HCT116 (cell line): ENCODE measurements around the gene CCL20. TPM values are rescaled to one million over a fixed set of nuclear protein-coding genes. Genes with fewer than 3 reads are reported as not detected.

ENCODE experiments used
- ATAC-seq: fragments of 200-7000 bp; cut with Tn5 transposase; 2 replicates; pipeline ENCODE4 v1.9.1; 2020; ENCODE audit warnings: mild to moderate bottlenecking, moderate library complexity
- BruUV-seq: library from RNA; stranded (reverse); fragments of 400-500 nt; replicated peaks from 2 replicates; lab custom pipeline; 2021; lab: Mats Ljungman, UMichigan
- CTCF ChIA-PET: fragments of 300-600 bp; sonication (Branson Sonifier 250); formaldehyde crosslinking; loops from one replicate; lab custom pipeline; 2021; ENCODE audit warnings: antibody characterized with exemption; lab: Charles Lee
- POLR2A ChIA-PET: fragments of 300-600, 350-600 bp; sonication (Branson Sonifier 250); formaldehyde crosslinking; loops from one replicate; lab custom pipeline; 2021; ENCODE audit warnings: antibody characterized with exemption; lab: Charles Lee
- RAD21 ChIA-PET, 2 experiments: fragments of 300-600 bp; sonication (Branson Sonifier 250); formaldehyde crosslinking; loops; one replicate each; lab custom pipeline; 2023; ENCODE audit warnings: low total read pairs in 2 of 2; ENCODE audit not compliant: uncharacterized antibody in 2 of 2, unreplicated experiment in 2 of 2, low non-redundant PET in 1 of 2; lab: Charles Lee
- DNase-seq: peaks from one replicate; pipeline ENCODE4 v3.0.0-alpha.2; 2010; ENCODE audit warnings: low read depth, low spot score
- H2AFZ ChIP-seq: fragments of 200-600 bp; shearing (Covaris generic), sonication (generic); 2 replicates; pipeline ENCODE4 v1.6.1; 2017; ENCODE audit warnings: low read depth, mixed run types, mixed read lengths, antibody characterized with exemption, low read length; ENCODE audit not compliant: poor library complexity, severe bottlenecking
- H3K27ac ChIP-seq: 2 replicates; pipeline ENCODE4 v1.5.1; 2012; ENCODE audit warnings: low read depth, low read length
- H3K27me3 ChIP-seq: fragments of 200-600 bp; sonication (generic); 2 replicates; pipeline ENCODE4 v1.6.1; 2016; ENCODE audit warnings: mixed run types, low read length, mixed read lengths; ENCODE audit not compliant: insufficient read depth
- H3K36me3 ChIP-seq, 2 experiments: fragments of 200-500 bp in 1 of 2; fragments of 200-600 bp in 1 of 2; sonication (Bioruptor generic) in 1 of 2; sonication (generic) in 1 of 2; 2 replicates each; pipeline versions ENCODE4 v1.5.1 to v1.6.1; 2014 to 2016; ENCODE audit warnings: low read length in 2 of 2, inconsistent platforms in 1 of 2, mixed read lengths in 1 of 2, mixed run types in 1 of 2; ENCODE audit not compliant: insufficient read depth in 2 of 2, control insufficient read depth in 1 of 2
- H3K4me1 ChIP-seq, 2 experiments: fragments of 200-600 bp in 1 of 2; sonication (generic) in 1 of 2; 2 replicates each; pipeline versions ENCODE4 v1.5.1 to v1.6.1; 2012 to 2017; ENCODE audit warnings: low read length in 2 of 2, inconsistent platforms in 1 of 2, mild to moderate bottlenecking in 1 of 2, mixed read lengths in 1 of 2, mixed run types in 1 of 2, moderate library complexity in 1 of 2; ENCODE audit not compliant: insufficient read depth in 2 of 2, control insufficient read depth in 1 of 2
- H3K4me2 ChIP-seq: fragments of 200-600 bp; sonication (generic); 2 replicates; pipeline ENCODE4 v1.6.1; 2017; ENCODE audit warnings: mixed run types, low read length, mixed read lengths
- H3K4me3 ChIP-seq, 2 experiments: fragments of 200-600 bp in 1 of 2; sonication (generic) in 1 of 2; replicated peaks in 1 of 2; 2 replicates each; pipeline ENCODE4 v1.5.1; 2011 to 2016; ENCODE audit warnings: low read length in 2 of 2, control low read depth in 1 of 2, low read depth in 1 of 2, mild to moderate bottlenecking in 1 of 2, mixed read lengths in 1 of 2, mixed run types in 1 of 2
- H3K79me2 ChIP-seq: fragments of 200-600 bp; sonication (generic); 2 replicates; pipeline ENCODE4 v1.6.1; 2017; ENCODE audit warnings: mild to moderate bottlenecking, mixed run types, low read length, moderate library complexity, mixed read lengths; ENCODE audit not compliant: insufficient read depth
- H3K9ac ChIP-seq: fragments of 200-600 bp; sonication (generic); 2 replicates; pipeline ENCODE4 v1.6.1; 2016; ENCODE audit warnings: low read length, mixed read lengths
- H3K9me2 ChIP-seq: fragments of 200-600 bp; sonication (generic), shearing (Covaris generic); 2 replicates; pipeline ENCODE4 v1.6.1; 2017; ENCODE audit warnings: mixed run types, mild to moderate bottlenecking, moderate library complexity; ENCODE audit not compliant: insufficient read depth
- H3K9me3 ChIP-seq, 2 experiments: fragments of 200-500 bp in 1 of 2; fragments of 200-600 bp in 1 of 2; sonication (Bioruptor generic) in 1 of 2; sonication (generic) in 1 of 2; 2 replicates each; pipeline ENCODE4 v1.6.1; 2014 to 2017; ENCODE audit warnings: low read length in 2 of 2, mixed read lengths in 2 of 2, inconsistent platforms in 1 of 2, low read depth in 1 of 2, mild to moderate bottlenecking in 1 of 2, mixed run types in 1 of 2, moderate library complexity in 1 of 2; ENCODE audit not compliant: control insufficient read depth in 1 of 2, insufficient read depth in 1 of 2
- H4K20me1 ChIP-seq: fragments of 200-600 bp; sonication (generic), shearing (Covaris generic); 2 replicates; pipeline ENCODE4 v1.6.1; 2017; ENCODE audit warnings: mixed run types, mild to moderate bottlenecking, moderate library complexity; ENCODE audit not compliant: insufficient read depth
- ATF3 ChIP-seq: IDR thresholded peaks from 2 replicates; pipeline ENCODE4 v1.6.1; 2012
- CBX3 ChIP-seq: IDR thresholded peaks from 2 replicates; pipeline ENCODE4 v1.6.1; 2012; ENCODE audit warnings: low read depth
- CTCF ChIP-seq, 3 experiments: fragments of 200-600 bp in 1 of 3; sonication (generic) in 1 of 3; IDR thresholded peaks in 2 of 3; conservative IDR thresholded peaks in 1 of 3; 2 replicates each; pipeline ENCODE4 v1.5.1; 2012 to 2017; ENCODE audit warnings: low read depth in 2 of 3, low read length in 2 of 3, antibody characterized with exemption in 1 of 3, borderline replicate concordance in 1 of 3, control low read depth in 1 of 3, mild to moderate bottlenecking in 1 of 3, mixed read lengths in 1 of 3, mixed run types in 1 of 3, moderate library complexity in 1 of 3; ENCODE audit not compliant: insufficient read depth in 1 of 3
- EGR1 ChIP-seq: IDR thresholded peaks from 2 replicates; pipeline ENCODE4 v1.6.1; 2012; ENCODE audit warnings: low read depth
- EZH2 ChIP-seq: fragments of 200-600 bp; sonication (generic); IDR thresholded peaks from 2 replicates; pipeline ENCODE4 v1.6.1; 2017; ENCODE audit warnings: antibody characterized with exemption, mixed run types
- EZH2phosphoT487 ChIP-seq: fragments of 200-600 bp; IDR thresholded peaks from 2 replicates; pipeline ENCODE4 v1.6.1; 2018; ENCODE audit warnings: antibody characterized with exemption, borderline replicate concordance
- FOSL1 ChIP-seq: IDR thresholded peaks from 2 replicates; pipeline ENCODE4 v1.6.1; 2012; ENCODE audit warnings: low read depth
- JUND ChIP-seq: IDR thresholded peaks from 2 replicates; pipeline ENCODE4 v1.6.1; 2012
- POLR2A ChIP-seq: IDR thresholded peaks from 2 replicates; pipeline ENCODE4 v1.7.0; 2011; ENCODE audit warnings: borderline replicate concordance; ENCODE audit not compliant: insufficient read depth, insufficient read length; ENCODE audit errors: extremely low read depth
- RAD21 ChIP-seq: IDR thresholded peaks from 2 replicates; pipeline ENCODE4 v1.6.1; 2012; ENCODE audit warnings: low read depth, mild to moderate bottlenecking
- REST ChIP-seq: IDR thresholded peaks from 2 replicates; pipeline ENCODE4 v1.6.1; 2012; ENCODE audit warnings: low read depth
- SIN3A ChIP-seq: IDR thresholded peaks from 2 replicates; pipeline ENCODE4 v1.6.1; 2012; ENCODE audit warnings: low read depth
- TCF7L2 ChIP-seq: IDR thresholded peaks from 2 replicates; pipeline ENCODE4 v1.7.0; 2011; ENCODE audit warnings: borderline replicate concordance, inconsistent platforms; ENCODE audit not compliant: insufficient read depth, insufficient read length; ENCODE audit errors: extremely low read depth
- YY1 ChIP-seq: IDR thresholded peaks from 2 replicates; pipeline ENCODE4 v1.6.1; 2011; ENCODE audit warnings: low read length, low read depth, moderate library complexity, mild to moderate bottlenecking; ENCODE audit not compliant: insufficient replicate concordance; ENCODE audit errors: extremely low read depth
- ZFX ChIP-seq: fragments of 450-650 bp; IDR thresholded peaks from 2 replicates; pipeline ENCODE4 v1.6.1; 2017
- ZNF274 ChIP-seq: fragments of 200-500 bp; sonication (Bioruptor generic); IDR thresholded peaks from 2 replicates; pipeline ENCODE4 v1.6.1; 2014; ENCODE audit warnings: mild to moderate bottlenecking, low read depth, low read length, inconsistent platforms
- intact Hi-C: fragments of 100-400 bp; cut with micrococcal nuclease; formaldehyde crosslinking; loops from 2 replicates; pipeline ENCODE4 v1.10.0; 2022
- total RNA-seq: library from RNA; stranded (reverse); gene quantifications from one replicate; pipeline ENCODE4 v1.2.1, GENCODE V29; 2021; ENCODE audit not compliant: unreplicated experiment

Gene CCL20
- total RNA-seq, 1 experiment from 2014 or later = 0.30 TPM

GRCh38 chr2:227785293-227785692, 28.3 kb upstream of the CCL20 start:
- Histone ChIP-seq H3K9me3 (no peaks in the 10 kb centered on the region), H3K9me2 (no peaks in the 10 kb centered on the region), H3K27ac (no peak overlapping the region), H2AFZ (no peak overlapping the region), H3K27me3 (no peaks in the 10 kb centered on the region), H3K9ac (no peak overlapping the region), H3K4me3 (no peak overlapping the region), H4K20me1 (no peaks in the 10 kb centered on the region), H3K36me3 (no peaks in the 10 kb centered on the region), H3K4me1 (no peaks in the 10 kb centered on the region), H3K79me2 (no peaks in the 10 kb centered on the region), H3K4me2 (no peak overlapping the region)
- intact Hi-C loops = no loop called here
- no peak for DNase-seq
- RAD21 ChIA-PET = no interaction called here
- POLR2A ChIA-PET = no interaction called here
- ATAC-seq = no peak
- TF ChIP-seq ATF3 = no peak
- TF ChIP-seq ZNF274 = no peak
- TF ChIP-seq EGR1 = no peak
- no peak for TF ChIP-seq EZH2
- no peak for TF ChIP-seq YY1
- CTCF ChIA-PET = interaction anchor here (1.4 kb wide), 1 partner anchor 11 kb away, joined by 3 read pairs; no protein-coding TSS in a partner anchor
- no TSS peak for BruUV-seq

GRCh38 chr2:227788561-227789018, 25.1 kb upstream of the CCL20 start:
- ChIA-PET CTCF (no interaction called here), POLR2A (no interaction called here), RAD21 (no interaction called here)
- DNase-seq (no peak), ATAC-seq (no peak)
- H3K36me3 ChIP-seq = no peaks in the 10 kb centered on the region
- no peak overlapping the region for H3K4me3 ChIP-seq
- no peaks in the 10 kb centered on the region for H3K9me2 ChIP-seq
- no peaks in the 10 kb centered on the region for H3K79me2 ChIP-seq
- no peak overlapping the region for H2AFZ ChIP-seq
- no peaks in the 10 kb centered on the region for H3K4me1 ChIP-seq
- BruUV-seq = no TSS peak
- H3K9me3 ChIP-seq = no peaks in the 10 kb centered on the region
- intact Hi-C loops = no loop called here
- no peak overlapping the region for H3K27ac ChIP-seq
- no peak overlapping the region for H3K9ac ChIP-seq
- H4K20me1 ChIP-seq = no peaks in the 10 kb centered on the region
- H3K4me2 ChIP-seq = no peak overlapping the region
- no peaks in the 10 kb centered on the region for H3K27me3 ChIP-seq
- TF ChIP-seq TCF7L2 (no peak), EZH2phosphoT487 (no peak), CTCF (IDR thresholded peaks at IDR 0.05 in 2 of 3, conservative IDR thresholded peaks at IDR 0.05 in 1 of 3; ENCODE audit: borderline replicate concordance in 1 of 3, insufficient read depth in 1 of 3, low read depth in 2 of 3, low read length in 2 of 3) (no peak), YY1 (no peak), CBX3 (no peak), REST (no peak), SIN3A (no peak), POLR2A (no peak), ATF3 (no peak), EZH2 (no peak), RAD21 (no peak), ZFX (no peak), JUND (no peak), FOSL1 (no peak)
